Bronchial epithelial cell (primary cell): ENCODE measurements around the gene C1orf210. TPM values are rescaled to one million over a fixed set of nuclear protein-coding genes. Genes with fewer than 3 reads are reported as not detected.

Experiments used
- DNase-seq: peaks from one replicate; pipeline ENCODE4 v3.0.0-alpha.2; 2010; ENCODE audit warnings: low read depth
- FAIRE-seq: peaks from 2 replicates; lab custom pipeline; 2011; peaks lifted over from hg19 to GRCh38; lab: Jason Lieb, UNC
- H3K27me3 ChIP-seq: 2 replicates; pipeline ENCODE4 v1.5.1; 2011; ENCODE audit warnings: low read length; ENCODE audit not compliant: control insufficient read depth, insufficient read depth
- H3K36me3 ChIP-seq: 2 replicates; pipeline ENCODE4 v1.5.1; 2011; ENCODE audit warnings: low read length; ENCODE audit not compliant: control insufficient read depth, insufficient read depth
- H3K4me3 ChIP-seq: 2 replicates; pipeline ENCODE4 v1.5.1; 2011; ENCODE audit warnings: mild to moderate bottlenecking, low read depth, low read length, control low read depth
- total RNA-seq: library from RNA; depleted of rRNA; stranded (reverse); fragments of >200 nt; gene quantifications from 2 replicates; pipeline ENCODE4 v1.2.1, GENCODE V29; 2014
- TF ChIP-seq, protein P1 (sequence below): IDR thresholded peaks from 2 replicates; pipeline ENCODE4 v1.5.1; 2011; ENCODE audit warnings: mild to moderate bottlenecking, moderate library complexity, low read length, control low read depth, inconsistent platforms; ENCODE audit not compliant: insufficient read depth, severe bottlenecking

Gene C1orf210
- total RNA-seq, 1 donor from 2014 or later = 3.4 TPM

DNA sequence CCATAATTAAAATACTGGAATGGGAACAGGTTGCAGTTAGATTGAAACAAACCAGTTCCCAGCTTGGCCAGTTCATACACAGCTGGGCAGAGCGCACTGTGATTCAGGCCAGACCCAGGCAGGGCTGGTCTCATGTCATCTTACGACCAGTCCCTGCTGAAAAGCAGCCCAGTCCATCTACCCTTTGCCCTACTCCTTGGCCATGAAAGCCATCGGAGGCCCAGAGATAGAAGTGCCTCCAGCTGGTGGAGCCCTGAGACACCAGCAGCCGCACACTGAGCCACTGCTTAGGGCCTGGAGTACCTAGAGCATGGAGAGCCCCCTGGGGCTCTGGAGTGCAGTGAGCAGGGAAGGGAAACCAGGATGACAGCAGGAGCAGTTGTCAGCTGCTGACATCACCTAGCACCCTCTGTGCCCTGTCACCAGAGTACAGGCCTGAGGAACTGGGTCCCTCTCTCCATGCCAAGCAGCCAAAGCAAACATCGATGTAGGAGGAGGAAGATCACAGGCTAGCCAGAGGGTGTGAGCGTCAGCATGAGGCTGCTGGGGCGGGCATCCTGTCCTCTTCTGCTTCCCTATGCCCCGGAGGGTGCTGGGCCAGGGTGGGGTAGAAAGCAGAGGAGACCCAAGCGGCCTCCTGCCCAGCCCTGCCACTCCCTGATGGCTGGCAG lies 49.8 kb downstream of the C1orf210 start:
- Histone ChIP-seq H3K27me3 (no peaks in the 10 kb centered on the region), H3K4me3 (no peak overlapping the region), H3K36me3 (no peaks in the 10 kb centered on the region)
- TF ChIP-seq, protein P1, sequence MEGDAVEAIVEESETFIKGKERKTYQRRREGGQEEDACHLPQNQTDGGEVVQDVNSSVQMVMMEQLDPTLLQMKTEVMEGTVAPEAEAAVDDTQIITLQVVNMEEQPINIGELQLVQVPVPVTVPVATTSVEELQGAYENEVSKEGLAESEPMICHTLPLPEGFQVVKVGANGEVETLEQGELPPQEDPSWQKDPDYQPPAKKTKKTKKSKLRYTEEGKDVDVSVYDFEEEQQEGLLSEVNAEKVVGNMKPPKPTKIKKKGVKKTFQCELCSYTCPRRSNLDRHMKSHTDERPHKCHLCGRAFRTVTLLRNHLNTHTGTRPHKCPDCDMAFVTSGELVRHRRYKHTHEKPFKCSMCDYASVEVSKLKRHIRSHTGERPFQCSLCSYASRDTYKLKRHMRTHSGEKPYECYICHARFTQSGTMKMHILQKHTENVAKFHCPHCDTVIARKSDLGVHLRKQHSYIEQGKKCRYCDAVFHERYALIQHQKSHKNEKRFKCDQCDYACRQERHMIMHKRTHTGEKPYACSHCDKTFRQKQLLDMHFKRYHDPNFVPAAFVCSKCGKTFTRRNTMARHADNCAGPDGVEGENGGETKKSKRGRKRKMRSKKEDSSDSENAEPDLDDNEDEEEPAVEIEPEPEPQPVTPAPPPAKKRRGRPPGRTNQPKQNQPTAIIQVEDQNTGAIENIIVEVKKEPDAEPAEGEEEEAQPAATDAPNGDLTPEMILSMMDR = no peak
- FAIRE-seq (no peak), DNase-seq (no peak)

DNA sequence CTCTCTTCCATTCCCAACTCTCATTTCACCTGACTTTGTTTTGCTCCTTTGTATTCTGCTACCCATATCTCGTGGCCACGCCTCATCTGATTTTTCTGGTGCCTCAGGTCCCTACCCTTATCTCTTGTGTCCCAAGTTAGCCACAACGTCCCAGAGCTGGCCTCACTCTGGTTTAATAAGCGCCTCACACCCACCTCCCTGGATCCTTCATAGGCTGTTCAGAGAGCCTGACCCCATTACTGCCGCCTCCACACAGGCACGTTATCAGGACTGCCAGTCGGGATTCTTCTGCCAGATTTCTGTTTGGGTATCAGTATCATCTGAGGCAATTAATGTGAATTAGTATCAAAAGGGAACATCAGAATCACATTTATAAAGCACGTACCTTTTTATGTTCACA lies 50.3 kb downstream of the C1orf210 start:
- DNase-seq (no peak), FAIRE-seq (no peak)
- no peak overlapping the region for H3K4me3 ChIP-seq
- H3K36me3 ChIP-seq = no peaks in the 10 kb centered on the region
- TF ChIP-seq, protein P1 = no peak
- H3K27me3 ChIP-seq = no peaks in the 10 kb centered on the region

DNA sequence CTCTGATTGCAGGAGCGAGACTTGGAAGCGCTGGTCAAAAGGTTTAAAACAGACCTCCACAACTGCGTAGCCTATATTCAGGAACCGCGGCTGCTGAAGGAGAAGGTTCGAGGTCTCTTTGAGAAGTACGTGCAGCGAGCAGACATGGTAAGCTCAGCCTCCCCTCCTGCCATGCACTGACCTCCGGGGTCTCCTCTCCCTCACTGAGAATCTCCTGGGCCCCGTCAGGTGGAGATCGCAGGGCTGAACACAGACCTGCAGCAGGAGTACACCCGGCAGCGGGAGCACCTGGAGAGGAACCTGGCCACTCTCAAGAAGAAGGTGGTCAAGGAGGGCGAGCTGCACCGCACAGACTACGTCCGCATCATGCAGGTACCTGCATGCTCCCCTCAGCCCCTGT lies 51.1 kb downstream of the C1orf210 start:
- Histone ChIP-seq H3K4me3 (no peak overlapping the region), H3K27me3 (no peaks in the 10 kb centered on the region), H3K36me3 (no peaks in the 10 kb centered on the region)
- TF ChIP-seq, protein P1 = no peak
- FAIRE-seq = no peak
- no peak for DNase-seq

DNA sequence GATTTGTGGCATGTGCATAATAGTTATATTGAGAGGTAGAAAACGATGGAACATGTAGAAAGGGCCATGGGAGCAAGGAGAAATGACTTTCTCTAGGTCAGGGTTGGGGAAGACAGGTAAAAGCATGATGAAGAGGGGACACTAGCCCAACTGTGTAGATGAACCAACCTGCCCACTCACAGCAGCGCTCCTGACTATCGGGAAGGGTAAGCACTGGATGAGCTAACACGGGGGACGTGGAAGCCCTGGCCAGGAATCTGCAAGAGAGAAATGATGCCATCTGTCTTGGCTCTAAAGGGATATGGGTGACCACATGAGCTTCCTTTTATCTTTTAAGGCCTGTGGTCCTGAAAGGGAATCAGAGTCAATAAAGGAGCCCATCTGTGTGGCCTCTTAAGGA lies 51.8 kb downstream of the C1orf210 start:
- H3K27me3 ChIP-seq = no peaks in the 10 kb centered on the region
- FAIRE-seq (no peak), DNase-seq (no peak)
- H3K36me3 ChIP-seq = no peaks in the 10 kb centered on the region
- TF ChIP-seq, protein P1 = no peak
- no peak overlapping the region for H3K4me3 ChIP-seq

DNA sequence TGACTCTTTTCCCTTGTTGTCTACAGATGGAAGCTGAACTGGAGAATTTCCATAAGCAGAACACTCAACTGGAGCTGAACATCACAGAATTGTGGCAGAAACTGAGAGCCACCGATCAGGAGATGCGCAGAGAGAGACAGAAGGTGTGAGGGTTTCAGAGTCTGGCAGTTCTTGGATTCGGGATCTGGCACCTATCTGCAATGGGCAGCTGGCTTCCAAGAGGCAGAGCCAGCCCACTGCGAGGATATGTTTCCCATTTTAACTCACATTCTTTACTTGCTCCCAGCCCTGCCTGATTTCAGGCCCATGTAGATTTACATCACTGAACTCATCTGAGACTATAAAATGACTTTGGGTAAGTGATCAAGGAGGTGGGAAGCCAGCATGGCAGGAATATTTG lies 52.9 kb downstream of the C1orf210 start:
- H3K36me3 ChIP-seq = no peaks in the 10 kb centered on the region
- FAIRE-seq = peak; percentile 81
- no peak overlapping the region for H3K4me3 ChIP-seq
- TF ChIP-seq, protein P1 = no peak
- no peaks in the 10 kb centered on the region for H3K27me3 ChIP-seq
- DNase-seq = no peak

DNA sequence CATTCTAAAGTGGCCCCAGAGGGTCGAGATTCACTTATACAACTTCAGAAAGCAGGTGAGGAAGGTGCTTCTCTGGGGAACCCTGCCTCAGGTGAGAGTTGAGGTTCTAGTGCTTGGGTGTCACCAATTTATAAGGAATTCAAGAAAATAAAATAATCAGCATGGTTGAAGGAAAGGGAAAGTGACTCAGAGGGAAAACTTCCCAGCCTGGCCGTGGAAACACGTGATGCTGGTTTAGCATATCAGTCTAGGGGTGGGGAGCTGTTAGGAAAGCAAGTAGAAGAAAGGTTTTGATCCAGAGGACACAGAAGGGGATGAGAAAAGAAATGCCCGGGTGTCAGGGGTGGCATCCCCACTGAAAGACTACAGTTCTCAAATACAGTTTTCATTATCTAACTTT lies 53.3 kb downstream of the C1orf210 start:
- no peak for FAIRE-seq
- no peak overlapping the region for H3K4me3 ChIP-seq
- TF ChIP-seq, protein P1 = no peak
- peak; percentile 59 for DNase-seq
- no peaks in the 10 kb centered on the region for H3K27me3 ChIP-seq
- no peaks in the 10 kb centered on the region for H3K36me3 ChIP-seq
